Sigmoid colon (tissue), 3 donors: ENCODE measurements around the gene UBE2E3.

ENCODE experiments used
- CTCF ChIP-seq, 4 experiments: fragments of 450-650 bp in 3 of 4; fragments of 200-600 bp in 1 of 4; IDR thresholded peaks; one replicate each; pipeline ENCODE4 v1.5.1; 2016 to 2019; ENCODE audit warnings: antibody characterized with exemption in 4 of 4, mild to moderate bottlenecking in 3 of 4, moderate library complexity in 2 of 4
- POLR2A ChIP-seq, 2 donors: fragments of 450-650 bp; IDR thresholded peaks; one replicate each; pipeline ENCODE4 v1.6.1; 2016; ENCODE audit warnings: antibody characterized with exemption in 2 of 2, mild to moderate bottlenecking in 2 of 2, moderate library complexity in 2 of 2

DNA sequence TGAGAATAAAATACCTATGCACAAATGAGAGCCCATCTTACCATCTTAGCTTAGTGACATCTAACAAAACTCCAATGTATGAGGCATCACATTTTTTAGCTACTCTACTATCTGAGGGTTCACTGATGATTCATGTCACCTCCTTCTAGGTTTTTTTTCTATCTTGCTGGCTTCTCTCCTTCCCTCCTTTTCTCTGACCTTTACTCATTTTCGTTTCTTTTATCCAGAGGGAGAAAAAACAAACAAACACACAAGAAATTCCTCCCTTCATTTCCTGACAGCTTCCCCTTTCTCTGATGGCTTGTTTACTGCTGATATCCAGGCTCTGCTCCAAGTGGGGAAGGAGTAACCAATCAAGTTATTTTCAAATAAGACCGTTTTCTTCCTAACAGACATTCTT, 115.1 kb downstream of the UBE2E3 start:
- no peak for TF ChIP-seq CTCF (IDR thresholded peaks at IDR 0.05)
- TF ChIP-seq POLR2A (IDR thresholded peaks at IDR 0.05), result no peak
